HG02623 (cell line): ENCODE measurements around the gene ZSWIM1.
A peak's percentile ranks its signal among the peaks of the same experiment; 100 is the strongest.

Experiments
- ATAC-seq: cut with Tn5 transposase; IDR thresholded peaks from one replicate; pipeline ENCODE4 v1.9.1; 2021; ENCODE audit warnings: moderate library complexity; ENCODE audit not compliant: unreplicated experiment

Gene ZSWIM1

GRCh38 chr20:45880988-45881788, at the start of gene ZSWIM1:
Gene ZSWIM1, plus strand, starts transcription at chr20:45881227. Its CDS starts 1,366 bp downstream, at chr20:45882593.
- peak; percentile 98 for ATAC-seq

GRCh38 chr20:45832619-45833018, 48.4 kb upstream of the ZSWIM1 start:
- no peak for ATAC-seq

GRCh38 chr20:45833030-45833882, 47.8 kb upstream of the ZSWIM1 start, which contains the start of gene SNX21:
Gene SNX21, plus strand, starts transcription at chr20:45833799. Its CDS starts 121 bp downstream, at chr20:45833920.
- ATAC-seq = no peak

- ATAC-seq = no peak
These were observed 46.9 kb upstream of the ZSWIM1 start for GRCh38 chr20:45833883-45834796.

- ATAC-seq = no peak
These were observed 46.2 kb upstream of the ZSWIM1 start for GRCh38 chr20:45834797-45835161.

GRCh38 chr20:45835329-45835765, 45.7 kb upstream of the ZSWIM1 start:
- no peak for ATAC-seq

GRCh38 chr20:45835825-45836224, 45.2 kb upstream of the ZSWIM1 start:
- no peak for ATAC-seq

GRCh38 chr20:45836841-45837240, 44.2 kb upstream of the ZSWIM1 start:
- ATAC-seq = no peak

GRCh38 chr20:45840700-45841198, 40.3 kb upstream of the ZSWIM1 start:
- no peak for ATAC-seq

- ATAC-seq = no peak
These were observed 39.5 kb upstream of the ZSWIM1 start for GRCh38 chr20:45841407-45842129.

- ATAC-seq = no peak
These were observed 38.7 kb upstream of the ZSWIM1 start for GRCh38 chr20:45842169-45842812.

- ATAC-seq = no peak
These were observed 37.5 kb upstream of the ZSWIM1 start for GRCh38 chr20:45843506-45843905.

- no peak for ATAC-seq
These were observed 35.6 kb upstream of the ZSWIM1 start for GRCh38 chr20:45845452-45845851.

- no peak for ATAC-seq
These were observed 32.6 kb upstream of the ZSWIM1 start for GRCh38 chr20:45848421-45848820.

- ATAC-seq = no peak
These were observed 32.0 kb upstream of the ZSWIM1 start for GRCh38 chr20:45848969-45849582.

- ATAC-seq = no peak
These were observed 30.8 kb upstream of the ZSWIM1 start for GRCh38 chr20:45850238-45850637.

- ATAC-seq = no peak
These were observed 30.1 kb upstream of the ZSWIM1 start for GRCh38 chr20:45850926-45851325.

- ATAC-seq = no peak
These were observed 29.5 kb upstream of the ZSWIM1 start for GRCh38 chr20:45851501-45851900.

- no peak for ATAC-seq
These were observed 28.7 kb upstream of the ZSWIM1 start for GRCh38 chr20:45852326-45852725.
